Endothelial cell of umbilical vein (primary cell): Measurements from ENCODE around the gene FOXJ3.

ENCODE experiments used
- CTCF ChIP-seq, 2 donors: IDR thresholded peaks; 1 replicate in 1 of 2; 2 replicates in 1 of 2; pipeline ENCODE4 v1.5.1; 2011; ENCODE audit warnings: low read length in 2 of 2, mild to moderate bottlenecking in 2 of 2, moderate library complexity in 2 of 2, control low read depth in 1 of 2, inconsistent platforms in 1 of 2, low read depth in 1 of 2; ENCODE audit not compliant: insufficient read depth in 1 of 2; ENCODE audit errors: extremely low read depth in 1 of 2
- EZH2 ChIP-seq: IDR thresholded peaks from 2 replicates; pipeline ENCODE4 v1.6.1; 2012; ENCODE audit warnings: borderline replicate concordance, low read depth, mild to moderate bottlenecking, moderate library complexity, low read length, inconsistent platforms; ENCODE audit not compliant: severe bottlenecking
- MAX ChIP-seq: IDR thresholded peaks from 2 replicates; pipeline ENCODE4 v1.6.1; 2011; ENCODE audit not compliant: insufficient read depth, insufficient read length
- MYC ChIP-seq: IDR thresholded peaks from one replicate; pipeline ENCODE4 v1.6.1; 2011; ENCODE audit warnings: mild to moderate bottlenecking, low read depth, low read length
- POLR2A ChIP-seq: IDR thresholded peaks from 2 replicates; pipeline ENCODE4 v1.6.1; 2012; ENCODE audit warnings: low read depth, mild to moderate bottlenecking, control low read depth, low read length
- POLR2AphosphoS5 ChIP-seq: IDR thresholded peaks from 2 replicates; pipeline ENCODE4 v1.6.1; 2012; ENCODE audit warnings: low read depth, mild to moderate bottlenecking, control low read depth, low read length, moderate library complexity; ENCODE audit not compliant: insufficient read depth

- TF ChIP-seq POLR2A (no peak), EZH2 (no peak), CTCF (IDR thresholded peaks at IDR 0.05; ENCODE audit: extremely low read depth in 1 of 2, insufficient read depth in 1 of 2, low read depth in 1 of 2, low read length in 2 of 2) (no peak), POLR2AphosphoS5 (no peak), MAX (no peak), MYC (no peak)
Observed at GRCh38 chr1:42358791-42359190, 23.8 kb upstream of the FOXJ3 start.
